GM03348 (cell line): ENCODE data around the gene SERPINB5.

Experiments used
- DNase-seq: peaks from one replicate; pipeline ENCODE4 v3.0.0; 2012; ENCODE audit warnings: low spot score

SERPINB5 gene

GRCh38 chr18:63468575-63468974 is 8.2 kb upstream of the SERPINB5 start:
- DNase-seq: no peak

- DNase-seq: no peak
Measured at GRCh38 chr18:63470751-63471150, 6.0 kb upstream of the SERPINB5 start.

- DNase-seq: no peak
Measured at GRCh38 chr18:63472380-63472779, 4.4 kb upstream of the SERPINB5 start.

GRCh38 chr18:63477200-63477599 is 442 bp downstream of the SERPINB5 start:
- no peak for DNase-seq

- no peak for DNase-seq
Measured at GRCh38 chr18:63477968-63478367, 1.2 kb downstream of the SERPINB5 start.

- DNase-seq: no peak
Measured at GRCh38 chr18:63479826-63480225, 3.1 kb downstream of the SERPINB5 start.

GRCh38 chr18:63480476-63480875 is 3.7 kb downstream of the SERPINB5 start:
- DNase-seq: no peak

- DNase-seq: no peak
Measured at GRCh38 chr18:63480915-63481314, 4.2 kb downstream of the SERPINB5 start.

- DNase-seq: no peak
Measured at GRCh38 chr18:63487676-63488075, 10.9 kb downstream of the SERPINB5 start.

GRCh38 chr18:63488160-63488559 is 11.4 kb downstream of the SERPINB5 start:
- no peak for DNase-seq

GRCh38 chr18:63492851-63493250 is 16.1 kb downstream of the SERPINB5 start:
- peak; percentile 11 for DNase-seq

GRCh38 chr18:63495675-63496074 is 18.9 kb downstream of the SERPINB5 start:
- no peak for DNase-seq

GRCh38 chr18:63505566-63506335 is 29.0 kb downstream of the SERPINB5 start:
- peak; percentile 58 for DNase-seq

GRCh38 chr18:63506336-63506646 is 29.5 kb downstream of the SERPINB5 start:
- DNase-seq: no peak

- DNase-seq: no peak
Measured at GRCh38 chr18:63508596-63508995, 31.8 kb downstream of the SERPINB5 start.

GRCh38 chr18:63511285-63511684 is 34.5 kb downstream of the SERPINB5 start:
- peak; percentile 37 for DNase-seq

GRCh38 chr18:63514326-63514725 is 37.6 kb downstream of the SERPINB5 start:
- DNase-seq: no peak

- no peak for DNase-seq
Measured at GRCh38 chr18:63514888-63515678, 38.3 kb downstream of the SERPINB5 start.

GRCh38 chr18:63515801-63516200 is 39.0 kb downstream of the SERPINB5 start:
- no peak for DNase-seq

GRCh38 chr18:63518178-63519012 is 41.6 kb downstream of the SERPINB5 start:
- peak; percentile 60 for DNase-seq

- DNase-seq: no peak
Measured at GRCh38 chr18:63520053-63520685, 43.4 kb downstream of the SERPINB5 start.

GRCh38 chr18:63523660-63524059 is 46.9 kb downstream of the SERPINB5 start:
- no peak for DNase-seq
